ENCODE measurements around the gene MAPK1. TPM values are rescaled to one million over a fixed set of nuclear protein-coding genes. Genes with fewer than 3 reads are reported as not detected.
"Not testable (repeated sequence)": the region's sequence is repeated elsewhere in the genome, so short reads cannot be mapped to it uniquely, and the experiment has no call there.

Gene MAPK1
- total RNA-seq, 1 donor from 2014 or later: 156 TPM

GRCh38 chr22:21898354-21898896, 31.0 kb upstream of the MAPK1 start:
- Mint-ChIP-seq H3K4me3 (ENCODE audit: unreplicated experiment) (no peak overlapping the region), H3K27ac (ENCODE audit: unreplicated experiment) (no peak overlapping the region), H3K9me3 (ENCODE audit: low read depth) (no peaks in the 10 kb centered on the region), H3K27me3 (ENCODE audit: low read depth) (no peaks in the 10 kb centered on the region), H3K4me1 (ENCODE audit: low read depth) (no peaks in the 10 kb centered on the region), H3K36me3 (ENCODE audit: low read depth) (no peaks in the 10 kb centered on the region)
- TF ChIP-seq CTCF (IDR thresholded peaks at IDR 0.05): no peak
- DNase-seq (ENCODE audit: low spot score): no peak

GRCh38 chr22:21896951-21897513, 29.6 kb upstream of the MAPK1 start:
- H3K4me1 Mint-ChIP-seq (ENCODE audit: low read depth): no peaks in the 10 kb centered on the region
- no peak overlapping the region for H3K27ac Mint-ChIP-seq (ENCODE audit: unreplicated experiment)
- no peak for TF ChIP-seq CTCF (IDR thresholded peaks at IDR 0.05)
- no peaks in the 10 kb centered on the region for H3K36me3 Mint-ChIP-seq (ENCODE audit: low read depth)
- H3K9me3 Mint-ChIP-seq (ENCODE audit: low read depth): no peaks in the 10 kb centered on the region
- H3K4me3 Mint-ChIP-seq (ENCODE audit: unreplicated experiment): no peak overlapping the region
- H3K27me3 Mint-ChIP-seq (ENCODE audit: low read depth): no peaks in the 10 kb centered on the region
- DNase-seq (ENCODE audit: low spot score): peak; percentile 3

GRCh38 chr22:21896275-21896674, 28.8 kb upstream of the MAPK1 start:
- not testable (repeated sequence) for H3K27me3 Mint-ChIP-seq (ENCODE audit: low read depth); H3K9me3 Mint-ChIP-seq (ENCODE audit: low read depth); H3K4me3 Mint-ChIP-seq (ENCODE audit: unreplicated experiment); H3K4me1 Mint-ChIP-seq (ENCODE audit: low read depth); H3K36me3 Mint-ChIP-seq (ENCODE audit: low read depth); H3K27ac Mint-ChIP-seq (ENCODE audit: unreplicated experiment)
- peak; percentile 2 for DNase-seq (ENCODE audit: low spot score)

- no peaks in the 10 kb centered on the region for H3K27me3 Mint-ChIP-seq (ENCODE audit: low read depth)
- no peak overlapping the region for H3K27ac Mint-ChIP-seq (ENCODE audit: unreplicated experiment)
- no peaks in the 10 kb centered on the region for H3K36me3 Mint-ChIP-seq (ENCODE audit: low read depth)
- H3K4me3 Mint-ChIP-seq (ENCODE audit: unreplicated experiment): no peak overlapping the region
- TF ChIP-seq CTCF (IDR thresholded peaks at IDR 0.05): no peak
- H3K9me3 Mint-ChIP-seq (ENCODE audit: low read depth): no peaks in the 10 kb centered on the region
- H3K4me1 Mint-ChIP-seq (ENCODE audit: low read depth): no peaks in the 10 kb centered on the region
- DNase-seq (ENCODE audit: low spot score): peak; percentile 4
Observed at GRCh38 chr22:21894799-21895198, 27.4 kb upstream of the MAPK1 start.

GRCh38 chr22:21889251-21889990, 22.0 kb upstream of the MAPK1 start:
- Mint-ChIP-seq H3K4me3 (ENCODE audit: unreplicated experiment) (no peak overlapping the region), H3K4me1 (ENCODE audit: low read depth) (peaks cover 3% of the 10 kb centered on the region), H3K9me3 (ENCODE audit: low read depth) (no peaks in the 10 kb centered on the region), H3K27me3 (ENCODE audit: low read depth) (no peaks in the 10 kb centered on the region), H3K36me3 (ENCODE audit: low read depth) (no peaks in the 10 kb centered on the region), H3K27ac (ENCODE audit: unreplicated experiment) (no peak overlapping the region)
- TF ChIP-seq CTCF (IDR thresholded peaks at IDR 0.05): no peak
- peak; percentile 9 for DNase-seq (ENCODE audit: low spot score)
